ENCODE measurements around the gene ZNF789. TPM values are rescaled to one million over a fixed set of nuclear protein-coding genes. Genes with fewer than 3 reads are reported as not detected.

Gene ZNF789
- total RNA-seq, 5 donors from 2014 or later (not counting 1 experiment from before 2014, with no cell fraction given): 17.0 to 24.8 (median 19.7) TPM

GRCh38 chr7:99433158-99433557 is 39.5 kb upstream of the ZNF789 start:
- WGBS (ENCODE audit: insufficient coverage): 93% methylated on average over 6 of the region's 9 CpGs
- H3K4me3 Mint-ChIP-seq: no peak overlapping the region
- H3K4me1 ChIP-seq (ENCODE audit: control insufficient read depth in 1 of 2, extremely low read depth in 1 of 2, insufficient read depth in 2 of 2, low read length in 2 of 2): peaks cover 0 to 22% of the 10 kb centered on the region in 2 experiments
- ATAC-seq (replicated peaks in 1 of 4): no peak
- H3K36me3 Mint-ChIP-seq: peaks cover 16% of the 10 kb centered on the region
- H3K27me3 ChIP-seq (replicated peaks in 1 of 2; ENCODE audit: control insufficient read depth in 2 of 2, extremely low read depth in 1 of 2, insufficient read depth in 2 of 2, low read length in 1 of 2): no peaks in the 10 kb centered on the region
- ChIA-PET POLR2A (no interaction called here), CTCF (no interaction called here)
- H3K4me1 Mint-ChIP-seq: peaks cover 0 to 14% (median 13%) of the 10 kb centered on the region in 3 donors
- H3K27ac Mint-ChIP-seq: no peak overlapping the region
- peaks cover 20 to 35% of the 10 kb centered on the region in 2 donors for H3K36me3 ChIP-seq (ENCODE audit: control insufficient read depth in 2 of 2, extremely low read depth in 1 of 2, insufficient read depth in 1 of 2, low read length in 1 of 2)
- H3K27ac ChIP-seq (ENCODE audit: low read length): no peak overlapping the region
- H3K9me3 ChIP-seq: no peaks in the 10 kb centered on the region
- no peaks in the 10 kb centered on the region for H3K9me3 Mint-ChIP-seq
- no peak for DNase-seq
- H3K4me3 ChIP-seq (ENCODE audit: control insufficient read depth in 1 of 2, extremely low read depth in 1 of 2, low read length in 1 of 2): no peak overlapping the region
- H3K27me3 Mint-ChIP-seq: no peaks in the 10 kb centered on the region

DNA sequence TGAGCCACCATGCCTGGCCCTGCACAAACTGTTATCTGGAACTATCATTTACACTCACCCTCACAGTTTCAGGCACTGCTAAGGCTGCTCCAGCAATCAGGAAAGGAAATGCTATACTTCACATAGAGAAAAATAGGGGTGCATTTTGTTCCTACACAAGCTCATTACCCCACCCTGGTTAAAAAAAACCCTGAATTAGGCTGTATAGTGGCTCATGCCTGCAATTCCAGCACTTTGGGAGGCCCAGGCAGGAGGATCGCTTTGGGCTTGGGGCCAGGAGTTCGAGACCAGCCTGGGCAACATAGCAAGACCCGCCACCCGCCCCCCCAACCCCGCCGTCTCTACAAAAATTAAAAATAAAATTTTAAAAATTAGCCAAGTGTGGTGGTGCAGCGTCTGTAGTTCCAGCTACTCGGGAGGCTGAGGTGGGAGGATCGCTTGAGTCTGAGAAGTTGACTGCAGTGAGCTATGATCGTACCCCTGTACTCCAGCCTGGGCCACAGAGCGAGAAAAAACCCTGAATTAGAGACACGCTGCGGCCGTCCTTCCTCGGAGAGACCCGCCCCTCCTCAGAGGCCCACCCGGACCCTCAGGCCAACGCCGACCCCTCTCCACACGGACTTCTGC is 34.6 kb upstream of the ZNF789 start:
- peak overlapping the region; percentile 82 to 92 for H3K4me3 ChIP-seq (ENCODE audit: control insufficient read depth in 1 of 2, extremely low read depth in 1 of 2, low read length in 1 of 2)
- ATAC-seq (replicated peaks in 1 of 4): peak; percentile 10 to 28 (median 22)
- Mint-ChIP-seq H3K27ac (peak overlapping the region; percentile 95 to 96), H3K4me1 (peaks cover 29 to 37% (median 36%) of the 10 kb centered on the region in 3 donors), H3K27me3 (no peaks in the 10 kb centered on the region), H3K9me3 (no peaks in the 10 kb centered on the region), H3K36me3 (peaks cover 13% of the 10 kb centered on the region), H3K4me3 (peak overlapping the region; percentile 91 to 100 (median 95))
- no peaks in the 10 kb centered on the region for H3K9me3 ChIP-seq
- peak overlapping the region; percentile 85 for H3K27ac ChIP-seq (ENCODE audit: low read length)
- DNase-seq: peak in 3 of 35 experiments; percentile 4 to 6 (median 5)
- no peaks in the 10 kb centered on the region for H3K27me3 ChIP-seq (replicated peaks in 1 of 2; ENCODE audit: control insufficient read depth in 2 of 2, extremely low read depth in 1 of 2, insufficient read depth in 2 of 2, low read length in 1 of 2)
- POLR2A ChIA-PET: no interaction called here
- 3% methylated on average over 12 of the region's 20 CpGs for WGBS (ENCODE audit: insufficient coverage)
- CTCF ChIA-PET: interaction anchor here in 1 of 2 donors (0.7 kb wide), 1 partner anchor 23 kb away, joined by 3 read pairs; no protein-coding TSS in a partner anchor
- H3K36me3 ChIP-seq (ENCODE audit: control insufficient read depth in 2 of 2, extremely low read depth in 1 of 2, insufficient read depth in 1 of 2, low read length in 1 of 2): peaks cover 0 to 10% of the 10 kb centered on the region in 2 donors
- peaks cover 0 to 28% of the 10 kb centered on the region in 2 experiments for H3K4me1 ChIP-seq (ENCODE audit: control insufficient read depth in 1 of 2, extremely low read depth in 1 of 2, insufficient read depth in 2 of 2, low read length in 2 of 2)

GRCh38 chr7:99438573-99439480 is 33.9 kb upstream of the ZNF789 start, which contains the start of the genes CPSF4 and PTCD1:
Gene CPSF4, plus strand, starts transcription at chr7:99438943. Its CDS starts 140 bp downstream, at chr7:99439083.
Gene PTCD1, minus strand, starts transcription at chr7:99438798. Its CDS starts 3,556 bp downstream, at chr7:99435242.
- H3K4me3 Mint-ChIP-seq: peak within 1 kb of the TSS; percentile 91 to 100 (median 95)
- Histone ChIP-seq H3K36me3 (ENCODE audit: control insufficient read depth in 2 of 2, extremely low read depth in 1 of 2, insufficient read depth in 1 of 2, low read length in 1 of 2) (peaks cover 0 to 14% of the 10 kb centered on the region in 2 donors), H3K9me3 (no peaks in the 10 kb centered on the region), H3K27me3 (replicated peaks in 1 of 2; ENCODE audit: control insufficient read depth in 2 of 2, extremely low read depth in 1 of 2, insufficient read depth in 2 of 2, low read length in 1 of 2) (no peaks in the 10 kb centered on the region), H3K27ac (ENCODE audit: low read length) (peak within 1 kb of the TSS; percentile 85), H3K4me1 (ENCODE audit: control insufficient read depth in 1 of 2, extremely low read depth in 1 of 2, insufficient read depth in 2 of 2, low read length in 2 of 2) (peaks cover 0 to 28% of the 10 kb centered on the region in 2 experiments), H3K4me3 (ENCODE audit: control insufficient read depth in 1 of 2, extremely low read depth in 1 of 2, low read length in 1 of 2) (peak within 1 kb of the TSS; percentile 82 to 92)
- ChIA-PET CTCF (interaction anchor here in 1 of 2 donors (0.7 kb wide), 1 partner anchor 22 kb away, joined by 3 read pairs; no protein-coding TSS in a partner anchor), POLR2A (no interaction called here)
- no peaks in the 10 kb centered on the region for H3K9me3 Mint-ChIP-seq
- H3K27ac Mint-ChIP-seq: peak within 1 kb of the TSS; percentile 95 to 96
- WGBS (ENCODE audit: insufficient coverage): under 1% methylated on average over 85 of the region's 89 CpGs
- H3K27me3 Mint-ChIP-seq: no peaks in the 10 kb centered on the region
- peak; percentile 62 to 91 (median 77) for DNase-seq
- H3K4me1 Mint-ChIP-seq: peaks cover 32 to 40% (median 39%) of the 10 kb centered on the region in 3 donors
- ATAC-seq (replicated peaks in 1 of 4): peak; percentile 84 to 94 (median 90)
- H3K36me3 Mint-ChIP-seq: peaks cover 16% of the 10 kb centered on the region

GRCh38 chr7:99440195-99440594 is 32.5 kb upstream of the ZNF789 start:
- WGBS (ENCODE audit: insufficient coverage): no CpG with 5 or more reads among the region's 9 CpGs
- H3K27me3 Mint-ChIP-seq: no peaks in the 10 kb centered on the region
- POLR2A ChIA-PET: no interaction called here
- CTCF ChIA-PET: no interaction called here
- Histone ChIP-seq H3K27ac (ENCODE audit: low read length) (no peak overlapping the region), H3K27me3 (replicated peaks in 1 of 2; ENCODE audit: control insufficient read depth in 2 of 2, extremely low read depth in 1 of 2, insufficient read depth in 2 of 2, low read length in 1 of 2) (no peaks in the 10 kb centered on the region), H3K4me3 (ENCODE audit: control insufficient read depth in 1 of 2, extremely low read depth in 1 of 2, low read length in 1 of 2) (no peak overlapping the region), H3K4me1 (ENCODE audit: control insufficient read depth in 1 of 2, extremely low read depth in 1 of 2, insufficient read depth in 2 of 2, low read length in 2 of 2) (peaks cover 0 to 28% of the 10 kb centered on the region in 2 experiments), H3K9me3 (no peaks in the 10 kb centered on the region), H3K36me3 (ENCODE audit: control insufficient read depth in 2 of 2, extremely low read depth in 1 of 2, insufficient read depth in 1 of 2, low read length in 1 of 2) (peaks cover 0 to 20% of the 10 kb centered on the region in 2 donors)
- H3K9me3 Mint-ChIP-seq: no peaks in the 10 kb centered on the region
- H3K4me1 Mint-ChIP-seq: peaks cover 32 to 41% (median 39%) of the 10 kb centered on the region in 3 donors
- H3K36me3 Mint-ChIP-seq: peaks cover 14% of the 10 kb centered on the region
- peak overlapping the region; percentile 91 to 100 (median 95) for H3K4me3 Mint-ChIP-seq
- ATAC-seq (replicated peaks in 1 of 4) (no peak), DNase-seq (no peak)
- H3K27ac Mint-ChIP-seq: peak overlapping the region in 1 of 2 donors; percentile 92

DNA sequence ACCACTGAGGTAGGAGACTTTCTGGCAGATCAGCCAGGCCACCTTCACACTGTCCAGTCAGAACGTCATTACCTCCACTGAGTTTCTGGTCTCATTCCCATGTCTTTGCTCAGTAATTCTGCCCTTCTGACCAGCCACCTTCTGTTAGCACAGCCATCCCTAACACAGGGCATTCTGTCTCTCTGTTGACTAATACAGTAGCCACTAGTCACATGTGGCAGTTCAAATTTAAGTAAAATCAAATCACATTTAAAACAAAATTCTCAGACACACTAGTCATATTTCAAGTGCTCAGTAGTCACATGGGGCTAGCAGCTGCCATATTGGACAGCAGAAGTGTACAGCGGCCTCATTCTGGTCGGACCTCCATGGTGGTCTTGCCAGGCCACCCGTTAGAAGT is 26.6 kb upstream of the ZNF789 start:
- H3K9me3 ChIP-seq: no peaks in the 10 kb centered on the region
- Mint-ChIP-seq H3K36me3 (peaks cover 32% of the 10 kb centered on the region), H3K4me3 (no peak overlapping the region), H3K9me3 (no peaks in the 10 kb centered on the region), H3K4me1 (peaks cover 13 to 15% (median 13%) of the 10 kb centered on the region in 3 donors), H3K27me3 (no peaks in the 10 kb centered on the region), H3K27ac (no peak overlapping the region)
- H3K4me1 ChIP-seq (ENCODE audit: control insufficient read depth in 1 of 2, extremely low read depth in 1 of 2, insufficient read depth in 2 of 2, low read length in 2 of 2): peaks cover 0 to 2% of the 10 kb centered on the region in 2 experiments
- H3K36me3 ChIP-seq (ENCODE audit: control insufficient read depth in 2 of 2, extremely low read depth in 1 of 2, insufficient read depth in 1 of 2, low read length in 1 of 2): peaks cover 12 to 66% of the 10 kb centered on the region in 2 donors
- DNase-seq (no peak), ATAC-seq (replicated peaks in 1 of 4) (no peak)
- ChIA-PET CTCF (no interaction called here), POLR2A (interaction anchor here in 1 of 2 donors (0.6 kb wide), 1 partner anchor 79 kb away, joined by 7 read pairs; no protein-coding TSS in a partner anchor)
- no peaks in the 10 kb centered on the region for H3K27me3 ChIP-seq (replicated peaks in 1 of 2; ENCODE audit: control insufficient read depth in 2 of 2, extremely low read depth in 1 of 2, insufficient read depth in 2 of 2, low read length in 1 of 2)
- WGBS (ENCODE audit: insufficient coverage): 93% methylated on average over 4 of the region's 4 CpGs
- no peak overlapping the region for H3K4me3 ChIP-seq (ENCODE audit: control insufficient read depth in 1 of 2, extremely low read depth in 1 of 2, low read length in 1 of 2)
- H3K27ac ChIP-seq (ENCODE audit: low read length): no peak overlapping the region

GRCh38 chr7:99447943-99448342 is 24.7 kb upstream of the ZNF789 start:
- no peak overlapping the region for H3K4me3 ChIP-seq (ENCODE audit: control insufficient read depth in 1 of 2, extremely low read depth in 1 of 2, low read length in 1 of 2)
- Mint-ChIP-seq H3K9me3 (no peaks in the 10 kb centered on the region), H3K27me3 (no peaks in the 10 kb centered on the region), H3K27ac (no peak overlapping the region), H3K36me3 (peaks cover 27% of the 10 kb centered on the region), H3K4me3 (no peak overlapping the region), H3K4me1 (peaks cover 4 to 6% (median 5%) of the 10 kb centered on the region in 3 donors)
- ATAC-seq (replicated peaks in 1 of 4) (no peak), DNase-seq (peak in 2 of 35 experiments; percentile 12 to 21)
- H3K4me1 ChIP-seq (ENCODE audit: control insufficient read depth in 1 of 2, extremely low read depth in 1 of 2, insufficient read depth in 2 of 2, low read length in 2 of 2): no peaks in the 10 kb centered on the region
- peaks cover 21 to 71% of the 10 kb centered on the region in 2 donors for H3K36me3 ChIP-seq (ENCODE audit: control insufficient read depth in 2 of 2, extremely low read depth in 1 of 2, insufficient read depth in 1 of 2, low read length in 1 of 2)
- POLR2A ChIA-PET: no interaction called here
- WGBS (ENCODE audit: insufficient coverage): 93% methylated on average over 10 of the region's 10 CpGs
- no peaks in the 10 kb centered on the region for H3K9me3 ChIP-seq
- CTCF ChIA-PET: no interaction called here
- H3K27ac ChIP-seq (ENCODE audit: low read length): no peak overlapping the region
- H3K27me3 ChIP-seq (replicated peaks in 1 of 2; ENCODE audit: control insufficient read depth in 2 of 2, extremely low read depth in 1 of 2, insufficient read depth in 2 of 2, low read length in 1 of 2): no peaks in the 10 kb centered on the region

All from T-cell (primary cell).